Adipocyte (in vitro differentiated cells): ENCODE measurements around the gene MYO1C.

ENCODE experiments used
- DNase-seq: peaks from one replicate; pipeline ENCODE4 v3.0.0-alpha.2; 2015; ENCODE audit warnings: low read depth
- H3K27me3 ChIP-seq: replicated peaks from 2 replicates; pipeline ENCODE4 v1.7.0; 2013; ENCODE audit warnings: mild to moderate bottlenecking, low read length, moderate library complexity; ENCODE audit not compliant: control insufficient read depth, insufficient read depth
- H3K36me3 ChIP-seq: 2 replicates; pipeline ENCODE4 v1.7.0; 2013; ENCODE audit warnings: low read length, mild to moderate bottlenecking, moderate library complexity; ENCODE audit not compliant: control insufficient read depth, insufficient read depth, severe bottlenecking
- H3K4me1 ChIP-seq: 2 replicates; pipeline ENCODE4 v1.7.0; 2013; ENCODE audit warnings: mild to moderate bottlenecking, low read length, moderate library complexity; ENCODE audit not compliant: control insufficient read depth, insufficient read depth
- H3K4me3 ChIP-seq: 2 replicates; pipeline ENCODE4 v1.7.0; 2013; ENCODE audit warnings: mild to moderate bottlenecking, low read length, moderate library complexity
- H3K9ac ChIP-seq: 2 replicates; pipeline ENCODE4 v1.7.0; 2013; ENCODE audit warnings: mild to moderate bottlenecking, low read length, moderate library complexity
- H3K9me3 ChIP-seq: 2 replicates; pipeline ENCODE4 v1.7.0; 2013; ENCODE audit warnings: mild to moderate bottlenecking, low read length, moderate library complexity; ENCODE audit not compliant: control insufficient read depth

MYO1C gene

GRCh38 chr17:1493291-1493980, 950 bp upstream of the MYO1C start:
- no peaks in the 10 kb centered on the region for H3K9me3 ChIP-seq
- peak overlapping the region; percentile 92 for H3K9ac ChIP-seq
- H3K4me3 ChIP-seq: peak overlapping the region; percentile 84
- no peaks in the 10 kb centered on the region for H3K27me3 ChIP-seq
- H3K36me3 ChIP-seq: peaks cover 8% of the 10 kb centered on the region
- DNase-seq: no peak
- H3K4me1 ChIP-seq: peaks cover 74% of the 10 kb centered on the region

GRCh38 chr17:1491443-1492248, 840 bp downstream of the MYO1C start:
- peaks cover 76% of the 10 kb centered on the region for H3K4me1 ChIP-seq
- DNase-seq: peak; percentile 87

GRCh38 chr17:1490643-1491442, 1.6 kb downstream of the MYO1C start:
- peak; percentile 78 for DNase-seq
- Histone ChIP-seq H3K9ac (peak overlapping the region; percentile 91), H3K4me3 (peak overlapping the region; percentile 90), H3K4me1 (peaks cover 69% of the 10 kb centered on the region), H3K9me3 (no peaks in the 10 kb centered on the region), H3K36me3 (peaks cover under 1% of the 10 kb centered on the region), H3K27me3 (no peaks in the 10 kb centered on the region)

More at GRCh38 chr17:1491443-1492248, 840 bp downstream of the MYO1C start:
- H3K9me3 ChIP-seq: no peaks in the 10 kb centered on the region
- no peaks in the 10 kb centered on the region for H3K27me3 ChIP-seq
- H3K4me3 ChIP-seq: peak overlapping the region; percentile 90
- peak overlapping the region; percentile 92 for H3K9ac ChIP-seq
- H3K36me3 ChIP-seq: peaks cover 8% of the 10 kb centered on the region

GRCh38 chr17:1488826-1489270, 3.6 kb downstream of the MYO1C start:
- Histone ChIP-seq H3K9ac (peak overlapping the region; percentile 90), H3K27me3 (no peaks in the 10 kb centered on the region), H3K36me3 (no peaks in the 10 kb centered on the region), H3K4me1 (peaks cover 53% of the 10 kb centered on the region), H3K4me3 (peak overlapping the region; percentile 76), H3K9me3 (no peaks in the 10 kb centered on the region)
- no peak for DNase-seq

- Histone ChIP-seq H3K9me3 (no peaks in the 10 kb centered on the region), H3K4me1 (peaks cover 49% of the 10 kb centered on the region), H3K9ac (peak overlapping the region; percentile 90), H3K4me3 (peak overlapping the region; percentile 76), H3K27me3 (no peaks in the 10 kb centered on the region), H3K36me3 (peaks cover 4% of the 10 kb centered on the region)
- peak; percentile 98 for DNase-seq
These were observed 4.3 kb downstream of the MYO1C start for GRCh38 chr17:1487939-1488825.

- Histone ChIP-seq H3K4me3 (peak overlapping the region; percentile 74), H3K36me3 (peaks cover 12% of the 10 kb centered on the region), H3K4me1 (peaks cover 42% of the 10 kb centered on the region), H3K9me3 (no peaks in the 10 kb centered on the region), H3K9ac (peak overlapping the region; percentile 90), H3K27me3 (no peaks in the 10 kb centered on the region)
- DNase-seq: peak; percentile 70
These were observed 5.4 kb downstream of the MYO1C start for GRCh38 chr17:1486802-1487695.

- Histone ChIP-seq H3K27me3 (no peaks in the 10 kb centered on the region), H3K4me3 (peak overlapping the region; percentile 82), H3K9ac (peak overlapping the region; percentile 90), H3K4me1 (peaks cover 53% of the 10 kb centered on the region), H3K9me3 (no peaks in the 10 kb centered on the region), H3K36me3 (peaks cover 24% of the 10 kb centered on the region)
- peak; percentile 79 for DNase-seq
These were observed 6.8 kb downstream of the MYO1C start for GRCh38 chr17:1485423-1486376.

- H3K27me3 ChIP-seq: no peaks in the 10 kb centered on the region
- peaks cover 49% of the 10 kb centered on the region for H3K4me1 ChIP-seq
- peak overlapping the region; percentile 82 for H3K4me3 ChIP-seq
- peak overlapping the region; percentile 88 for H3K9ac ChIP-seq
- peaks cover 29% of the 10 kb centered on the region for H3K36me3 ChIP-seq
- no peaks in the 10 kb centered on the region for H3K9me3 ChIP-seq
- DNase-seq: peak; percentile 81
These were observed 7.6 kb downstream of the MYO1C start for GRCh38 chr17:1484676-1485422.
